ENCODE measurements around the gene PTPRG.

- no peak for TF ChIP-seq TAF1 (IDR thresholded peaks at IDR 0.05; ENCODE audit: borderline replicate concordance, low read depth, low read length)
- TF ChIP-seq POLR2A (IDR thresholded peaks at IDR 0.05; ENCODE audit: low read depth, low read length), result no peak
- no peak for TF ChIP-seq POLR2AphosphoS5 (IDR thresholded peaks at IDR 0.05; ENCODE audit: low read depth, low read length)
Measured at GRCh38 chr3:61831973-61832372, 270.6 kb downstream of the PTPRG start.
